ENCODE measurements around the gene PSAT1. TPM values are rescaled to one million over a fixed set of nuclear protein-coding genes. Genes with fewer than 3 reads are reported as not detected.

Gene PSAT1
- polyA plus RNA-seq, 1 donor (not counting 4 experiments of a cell fraction or from before 2014, with no cell fraction given) = 88.9 TPM

- Histone ChIP-seq H3K9me1 (ENCODE audit: control insufficient read depth, extremely low read depth, insufficient read depth, low read length) (peaks cover 4% of the 10 kb centered on the region), H3K4me1 (ENCODE audit: control insufficient read depth, extremely low read depth, insufficient read depth, low read length) (peaks cover 2% of the 10 kb centered on the region), H2AFZ (ENCODE audit: control insufficient read depth, low read length) (no peak overlapping the region), H3K4me2 (ENCODE audit: control insufficient read depth, extremely low read depth, insufficient read depth, low read depth, low read length) (no peak overlapping the region), H3K79me2 (ENCODE audit: control insufficient read depth, insufficient read depth, low read length) (peaks cover 16% of the 10 kb centered on the region), H3K27ac (ENCODE audit: control insufficient read depth, insufficient read depth, low read length) (no peak overlapping the region), H3K9me3 (ENCODE audit: control insufficient read depth, low read depth, low read length) (no peaks in the 10 kb centered on the region), H4K20me1 (ENCODE audit: control insufficient read depth, extremely low read depth, insufficient read depth, low read length) (no peaks in the 10 kb centered on the region), H3K4me3 (ENCODE audit: control insufficient read depth in 2 of 3, extremely low read depth in 1 of 3, insufficient read depth in 2 of 3, low read depth in 1 of 3, low read length in 3 of 3) (no peak overlapping the region), H3K9ac (ENCODE audit: control insufficient read depth, extremely low read depth, insufficient read depth, low read length) (no peak overlapping the region), H3K36me3 (ENCODE audit: control insufficient read depth in 2 of 2, extremely low read depth in 1 of 2, insufficient read depth in 2 of 2, low read length in 2 of 2) (peaks cover 2 to 46% of the 10 kb centered on the region in 2 experiments), H3K27me3 (ENCODE audit: control insufficient read depth, extremely low read depth, insufficient read depth, low read length) (no peaks in the 10 kb centered on the region)
- no peak for FAIRE-seq
- no peak for TF ChIP-seq EZH2 (IDR thresholded peaks at IDR 0.05; ENCODE audit: low read length)
- no peak for TF ChIP-seq CTCF (optimal IDR thresholded peaks at IDR 0.05 in 1 of 3, IDR thresholded peaks at IDR 0.05 in 1 of 3, conservative IDR thresholded peaks at IDR 0.05 in 1 of 3; ENCODE audit: extremely low read depth in 1 of 3, insufficient read depth in 2 of 3, low read length in 3 of 3)
- no peak for DNase-seq (ENCODE audit: low read depth, low spot score)
- dilution Hi-C loops (cut with MboI; ENCODE audit: extremely low pct_ligation_motif_present, low sequenced_read_pairs) = no loop called here
Observed at GRCh38 chr9:78301466-78301865, 4.5 kb downstream of the PSAT1 start.

GRCh38 chr9:78303377-78304062 is 6.6 kb downstream of the PSAT1 start:
- H3K4me2 ChIP-seq (ENCODE audit: control insufficient read depth, extremely low read depth, insufficient read depth, low read depth, low read length) = no peak overlapping the region
- H3K9me1 ChIP-seq (ENCODE audit: control insufficient read depth, extremely low read depth, insufficient read depth, low read length) = peaks cover 4% of the 10 kb centered on the region
- DNase-seq (ENCODE audit: low read depth, low spot score) (no peak), FAIRE-seq (no peak)
- H3K79me2 ChIP-seq (ENCODE audit: control insufficient read depth, insufficient read depth, low read length) = peaks cover 7% of the 10 kb centered on the region
- no peaks in the 10 kb centered on the region for H3K4me1 ChIP-seq (ENCODE audit: control insufficient read depth, extremely low read depth, insufficient read depth, low read length)
- no peak overlapping the region for H3K9ac ChIP-seq (ENCODE audit: control insufficient read depth, extremely low read depth, insufficient read depth, low read length)
- no peak overlapping the region for H3K27ac ChIP-seq (ENCODE audit: control insufficient read depth, insufficient read depth, low read length)
- no peaks in the 10 kb centered on the region for H3K27me3 ChIP-seq (ENCODE audit: control insufficient read depth, extremely low read depth, insufficient read depth, low read length)
- H3K4me3 ChIP-seq (ENCODE audit: control insufficient read depth in 2 of 3, extremely low read depth in 1 of 3, insufficient read depth in 2 of 3, low read depth in 1 of 3, low read length in 3 of 3) = no peak overlapping the region
- H4K20me1 ChIP-seq (ENCODE audit: control insufficient read depth, extremely low read depth, insufficient read depth, low read length) = no peaks in the 10 kb centered on the region
- H2AFZ ChIP-seq (ENCODE audit: control insufficient read depth, low read length) = no peak overlapping the region
- dilution Hi-C loops (cut with MboI; ENCODE audit: extremely low pct_ligation_motif_present, low sequenced_read_pairs) = no loop called here
- no peaks in the 10 kb centered on the region for H3K9me3 ChIP-seq (ENCODE audit: control insufficient read depth, low read depth, low read length)
- TF ChIP-seq EZH2 (IDR thresholded peaks at IDR 0.05; ENCODE audit: low read length) (no peak), CTCF (optimal IDR thresholded peaks at IDR 0.05 in 1 of 3, IDR thresholded peaks at IDR 0.05 in 1 of 3, conservative IDR thresholded peaks at IDR 0.05 in 1 of 3; ENCODE audit: extremely low read depth in 1 of 3, insufficient read depth in 2 of 3, low read length in 3 of 3) (no peak)
- H3K36me3 ChIP-seq (ENCODE audit: control insufficient read depth in 2 of 2, extremely low read depth in 1 of 2, insufficient read depth in 2 of 2, low read length in 2 of 2) = peaks cover 3 to 55% of the 10 kb centered on the region in 2 experiments

Data from keratinocyte (primary cell).